K562 (cell line): ENCODE data around the gene ZCCHC4. TPM values are rescaled to one million over a fixed set of nuclear protein-coding genes. Genes with fewer than 3 reads are reported as not detected.

ENCODE experiments used
- ATAC-seq: fragments of 200-7000 bp; cut with Tn5 transposase; 3 replicates; pipeline ENCODE4 v1.9.1; 2020; ENCODE audit warnings: moderate library complexity
- BruUV-seq: library from RNA; stranded (reverse); fragments of 400-500 nt; replicated peaks from 2 replicates; lab custom pipeline; 2021; lab: Mats Ljungman, UMichigan
- CTCF ChIA-PET: fragments of 300-600 bp; formaldehyde crosslinking; extraction: SDS; loops from one replicate; lab custom pipeline; 2021; ENCODE audit warnings: low intra/inter-chr PET ratio; lab: Yijun Ruan, JAX
- POLR2A ChIA-PET: fragments of 300-600, 350-650 bp; sonication (Branson Sonifier 250); formaldehyde crosslinking; extraction: SDS; loops from one replicate; lab custom pipeline; 2021; ENCODE audit warnings: antibody characterized with exemption, inconsistent platforms; lab: Yijun Ruan, JAX
- DNase-seq, 4 experiments: peaks; one replicate each; pipeline versions ENCODE4 v3.0.0 to v3.0.0-alpha.2; 2011 to 2018; ENCODE audit warnings: low spot score in 3 of 4, mixed read lengths in 3 of 4; ENCODE audit errors: extremely low read depth in 1 of 4
- FAIRE-seq: peaks from 2 replicates; lab custom pipeline; 2011; peaks lifted over from hg19 to GRCh38; lab: Jason Lieb, UNC
- H2AFZ ChIP-seq: 2 replicates; pipeline ENCODE4 v1.6.0; 2011; ENCODE audit warnings: low read depth, low read length, control low read depth, inconsistent platforms
- H3K27ac ChIP-seq: fragments of 200-600 bp; 3 replicates; pipeline ENCODE4 v1.8.0; 2011; ENCODE audit warnings: low read depth, mild to moderate bottlenecking, control low read depth, inconsistent platforms, low read length, moderate library complexity, mixed read lengths; ENCODE audit errors: extremely low read depth
- H3K27me3 ChIP-seq, 2 experiments: fragments of 300-600 bp in 1 of 2; 2 replicates in 1 of 2; 3 replicates in 1 of 2; pipeline versions ENCODE4 v1.6.0 to v1.8.0; 2011; ENCODE audit warnings: inconsistent platforms in 2 of 2, low read length in 2 of 2, mild to moderate bottlenecking in 1 of 2, mixed read lengths in 1 of 2, moderate library complexity in 1 of 2; ENCODE audit not compliant: control insufficient read depth in 2 of 2, insufficient read depth in 2 of 2
- H3K36me3 ChIP-seq: fragments of 300-600 bp; 3 replicates; pipeline ENCODE4 v1.8.0; 2011; ENCODE audit warnings: mild to moderate bottlenecking, low read length, inconsistent platforms; ENCODE audit not compliant: control insufficient read depth, insufficient read depth
- H3K4me1 ChIP-seq, 2 experiments: fragments of 200-600 bp in 1 of 2; replicated peaks in 1 of 2; 2 replicates in 1 of 2; 3 replicates in 1 of 2; pipeline versions ENCODE4 v1.5.1 to v1.8.0; 2011; ENCODE audit warnings: inconsistent platforms in 2 of 2, low read length in 2 of 2, mild to moderate bottlenecking in 1 of 2, mixed read lengths in 1 of 2, moderate library complexity in 1 of 2; ENCODE audit not compliant: control insufficient read depth in 2 of 2, insufficient read depth in 2 of 2
- H3K4me2 ChIP-seq: 2 replicates; pipeline ENCODE4 v1.6.1; 2011; ENCODE audit warnings: low read length, control low read depth, inconsistent platforms, mixed read lengths; ENCODE audit not compliant: insufficient read depth
- H3K4me3 ChIP-seq: fragments of 200-600 bp; sonication (generic), shearing (Covaris generic); 2 replicates; pipeline ENCODE4 v1.5.1; 2016; ENCODE audit warnings: control low read depth, inconsistent platforms
- H3K79me2 ChIP-seq: fragments of 200-600 bp; 3 replicates; pipeline ENCODE4 v1.8.0; 2011; ENCODE audit warnings: low read length, inconsistent platforms; ENCODE audit not compliant: control insufficient read depth, insufficient read depth
- H3K9ac ChIP-seq, 2 experiments: 2 replicates each; pipeline versions ENCODE4 v1.6.0 to v1.6.1; 2011; ENCODE audit warnings: low read depth in 2 of 2, low read length in 2 of 2, control low read depth in 1 of 2, inconsistent platforms in 1 of 2, mild to moderate bottlenecking in 1 of 2, mixed read lengths in 1 of 2; ENCODE audit not compliant: insufficient read depth in 1 of 2
- H3K9me1 ChIP-seq: one replicate; pipeline ENCODE4 v1.6.0; 2011; ENCODE audit warnings: inconsistent platforms, mild to moderate bottlenecking, low read length, moderate library complexity; ENCODE audit not compliant: control insufficient read depth, insufficient read depth
- H3K9me3 ChIP-seq: replicated peaks from 2 replicates; pipeline ENCODE4 v1.5.1; 2011; ENCODE audit warnings: low read depth, low read length, inconsistent platforms; ENCODE audit not compliant: control insufficient read depth, insufficient read depth
- H4K20me1 ChIP-seq: replicated peaks from 2 replicates; pipeline ENCODE4 v1.6.1; 2011; ENCODE audit warnings: low read length, inconsistent platforms, mixed read lengths; ENCODE audit not compliant: control insufficient read depth, insufficient read depth
- CBX8 ChIP-seq: fragments of 200-600 bp; sonication (generic); IDR thresholded peaks from 2 replicates; pipeline ENCODE4 v1.6.1; 2012; ENCODE audit warnings: borderline replicate concordance, mixed run types, low read depth, mild to moderate bottlenecking, moderate library complexity, mixed read lengths, low read length, control low read depth, inconsistent platforms; ENCODE audit not compliant: poor library complexity, severe bottlenecking; ENCODE audit errors: extremely low read depth
- IFI16 ChIP-seq: fragments of 250-450 bp; sonication (Bioruptor Pico); IDR thresholded peaks from 2 replicates; pipeline ENCODE4 v2.1.2; 2022; ENCODE audit warnings: mild to moderate bottlenecking, inconsistent platforms
- NFRKB ChIP-seq: fragments of 450-650 bp; IDR thresholded peaks from 2 replicates; pipeline ENCODE4 v1.6.1; 2016; ENCODE audit warnings: low read depth
- RFX5 ChIP-seq: IDR thresholded peaks from 2 replicates; pipeline ENCODE4 v1.6.1; 2011; ENCODE audit warnings: low read depth, mild to moderate bottlenecking, improper control_type of control experiment, low read length
- SRSF1 ChIP-seq: fragments of 200-400 bp; formaldehyde crosslinking; IDR thresholded peaks from 2 replicates; pipeline ENCODE4 v1.6.1; 2017; ENCODE audit warnings: mild to moderate bottlenecking, low read depth, low read length, moderate library complexity
- U2AF2 ChIP-seq: fragments of 200-400 bp; formaldehyde crosslinking; optimal IDR thresholded peaks from 2 replicates; pipeline ENCODE3; 2017; ENCODE audit warnings: low read depth, mild to moderate bottlenecking, low read length
- ZNF263 ChIP-seq: sonication (generic); formaldehyde crosslinking; IDR thresholded peaks from 2 replicates; pipeline ENCODE4 v1.8.0; 2022; ENCODE audit warnings: mild to moderate bottlenecking, missing genetic modification reagents, borderline replicate concordance
- WGBS: fragments of 100-300 bp; shearing (Covaris generic); methylation state at CpG from one replicate; pipeline ENCODE4 v1.1.6; 2016; ENCODE audit warnings: low coverage, mixed read lengths; ENCODE audit not compliant: insufficient coverage; ENCODE audit errors: missing lambda C conversion rate; 5-methylcytosine and 5-hydroxymethylcytosine counted together
- in situ Hi-C: fragments of 300-500 bp; cut with MboI; formaldehyde crosslinking; loops from 4 replicates; pipeline ENCODE4 v1.15.0; 2018; ENCODE audit warnings: inconsistent platforms, mixed read lengths
- intact Hi-C: fragments of 100-400 bp; cut with micrococcal nuclease; formaldehyde crosslinking; loops from 2 replicates; pipeline ENCODE4 v1.14.2; 2022
- polyA plus RNA-seq, 8 experiments: library from polyadenylated mRNA; depleted of rRNA in 4 of 8; stranded (reverse) in 5 of 8; unstranded in 3 of 8; fragments of >200 nt; fragmentation: Nextera tagmentation in 2 of 8; fragmentation: Illumina TruSeq in 1 of 8; extraction: Ambion mirVana in 2 of 8; extraction: Trizol in 1 of 8; gene quantifications; 2 replicates each; pipeline versions ENCODE4 v1.2.1 to v1.2.3, GENCODE V29; 2011 to 2014; ENCODE audit warnings: inconsistent platforms in 1 of 8, missing spikeins in 1 of 8
- total RNA-seq, 7 experiments: library from RNA; depleted of rRNA in 6 of 7; stranded (reverse); fragments of >200 nt in 6 of 7; fragmentation: Illumina TruSeq in 2 of 7; extraction: Trizol in 2 of 7; gene quantifications; 2 replicates each; pipeline versions ENCODE4 v1.2.1 to v1.2.3, GENCODE V29; 2011 to 2021; ENCODE audit warnings: low replicate concordance in 1 of 7

The ZCCHC4 gene
- total and polyA plus RNA-seq, 9 of the 15 experiments (the other 6 are each of a cell fraction or from before 2014, with no cell fraction given): 5.3 to 26.1 (median 15.2) TPM

DNA sequence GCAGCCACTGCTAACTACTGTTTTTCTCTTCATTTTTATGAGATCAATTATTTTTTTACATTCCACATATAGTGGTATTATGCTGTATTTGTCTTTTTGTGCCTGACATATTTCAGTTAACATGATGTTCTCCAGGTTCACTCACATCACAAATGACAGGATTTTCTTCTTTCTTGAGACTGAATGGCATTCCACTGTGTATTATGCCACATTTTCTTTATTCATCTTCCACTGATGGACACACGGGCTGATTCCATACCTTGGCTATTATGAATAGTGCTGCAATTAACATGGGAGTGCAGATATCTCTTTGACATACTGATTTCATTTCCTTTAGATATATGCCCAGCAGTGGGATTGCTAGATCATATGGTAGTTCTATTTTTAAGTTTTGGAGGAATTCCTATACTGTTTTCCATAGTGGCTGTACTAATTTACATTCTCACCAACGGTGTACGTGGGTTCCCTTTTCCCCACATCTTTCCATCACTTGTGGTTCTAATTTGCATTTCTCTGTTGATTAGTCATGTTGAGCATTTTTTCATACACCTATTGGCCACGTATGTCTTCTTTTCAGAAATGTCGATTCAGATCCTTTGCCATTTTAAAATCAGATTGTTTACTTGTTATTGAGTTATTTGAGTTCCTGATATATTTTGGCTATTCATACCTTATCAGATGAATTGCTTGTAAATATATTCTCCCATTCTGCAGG lies 14.9 kb upstream of the ZCCHC4 start:
- no peak overlapping the region for H3K9ac ChIP-seq
- H3K79me2 ChIP-seq: no peaks in the 10 kb centered on the region
- ATAC-seq (no peak), DNase-seq (no peak), FAIRE-seq (no peak)
- TF ChIP-seq SRSF1: no peak
- no peak for TF ChIP-seq U2AF2
- TF ChIP-seq NFRKB: no peak
- no peak for TF ChIP-seq CBX8
- no peak for TF ChIP-seq RFX5
- TF ChIP-seq ZNF263 (CRISPR knock-in tag): no peak
- no peak for TF ChIP-seq IFI16 (CRISPR knock-in tag)
- no peak overlapping the region for H3K4me2 ChIP-seq
- POLR2A ChIA-PET: interaction anchor here (1.7 kb wide), 1 partner anchor 9 kb away, joined by 3 read pairs; no protein-coding TSS in a partner anchor
- no peaks in the 10 kb centered on the region for H3K9me1 ChIP-seq
- 0% methylated on average over 5 of the region's 5 CpGs for WGBS
- H3K4me3 ChIP-seq: no peak overlapping the region
- intact Hi-C loops (no loop called here), in situ Hi-C loops (no loop called here)
- no peaks in the 10 kb centered on the region for H3K36me3 ChIP-seq
- H3K9me3 ChIP-seq: no peaks in the 10 kb centered on the region
- H2AFZ ChIP-seq: no peak overlapping the region
- no peak overlapping the region for H3K27ac ChIP-seq
- no TSS peak for BruUV-seq
- H3K4me1 ChIP-seq: no peaks in the 10 kb centered on the region
- CTCF ChIA-PET: no interaction called here
- peaks cover 18 to 22% of the 10 kb centered on the region in 2 experiments for H3K27me3 ChIP-seq
- no peaks in the 10 kb centered on the region for H4K20me1 ChIP-seq
